Peyer's patch (tissue), 4 donors: ENCODE results near the gene ZNF668. TPM values are rescaled to one million over a fixed set of nuclear protein-coding genes. Genes with fewer than 3 reads are reported as not detected.

Experiments used
- DNase-seq, 3 donors: peaks; one replicate each; pipeline ENCODE4 v3.0.0-alpha.2; 2017 to 2019
- H3K27ac ChIP-seq, 4 donors: fragments of 200-600 bp; sonication (generic); one replicate each; pipeline ENCODE4 v1.5.1; 2016 to 2019
- H3K27me3 ChIP-seq, 2 donors: fragments of 200-600 bp; sonication (generic); one replicate each; pipeline ENCODE4 v1.5.1; 2019
- H3K36me3 ChIP-seq, 3 donors: fragments of 200-600 bp; sonication (generic); one replicate each; pipeline ENCODE4 v1.5.1; 2016 to 2019
- H3K4me1 ChIP-seq, 4 donors: fragments of 200-600 bp; sonication (generic); one replicate each; pipeline ENCODE4 v1.5.1; 2016 to 2019
- H3K4me3 ChIP-seq, 4 donors: fragments of 200-600 bp; sonication (generic); 1 replicate in 3 of 4; 2 replicates in 1 of 4; pipeline ENCODE4 v1.5.1; 2016 to 2019; ENCODE audit warnings: mild to moderate bottlenecking in 1 of 4
- H3K9me3 ChIP-seq, 4 donors: fragments of 200-600 bp; sonication (generic); one replicate each; pipeline ENCODE4 v1.5.1; 2016 to 2019; ENCODE audit warnings: mild to moderate bottlenecking in 1 of 4
- POLR2A ChIP-seq, 2 donors: fragments of 450-650 bp; IDR thresholded peaks; one replicate each; pipeline ENCODE4 v1.5.1; 2017; ENCODE audit warnings: antibody characterized with exemption in 2 of 2, mild to moderate bottlenecking in 2 of 2, moderate library complexity in 2 of 2
- total RNA-seq, 4 donors: library from RNA; depleted of rRNA; stranded (reverse); fragments of >200 nt; gene quantifications; one replicate each; pipeline ENCODE4 v1.1.0, GENCODE V29; 2016
- TF ChIP-seq, protein P1 (sequence below), 6 experiments: fragments of 450-650 bp in 4 of 6; fragments of 200-600 bp in 2 of 6; sonication (generic) in 1 of 6; IDR thresholded peaks; one replicate each; pipeline ENCODE4 v1.5.1; 2017 to 2019; ENCODE audit warnings: antibody characterized with exemption in 6 of 6, mild to moderate bottlenecking in 3 of 6, moderate library complexity in 1 of 6

ZNF668 gene
- total RNA-seq, 4 donors from 2014 or later: 3.3 to 17.2 (median 11.4) TPM

GRCh38 chr16:31077024-31077423 lies 3.0 kb upstream of the ZNF668 start:
- Histone ChIP-seq H3K4me1 (peaks cover 1 to 30% (median 5%) of the 10 kb centered on the region in 4 donors), H3K27ac (no peak overlapping the region), H3K36me3 (peaks cover 0 to 57% (median 0%) of the 10 kb centered on the region in 3 donors), H3K4me3 (no peak overlapping the region), H3K9me3 (no peaks in the 10 kb centered on the region), H3K27me3 (no peaks in the 10 kb centered on the region)
- TF ChIP-seq POLR2A (IDR thresholded peaks at IDR 0.05): no peak
- no peak for DNase-seq

DNA sequence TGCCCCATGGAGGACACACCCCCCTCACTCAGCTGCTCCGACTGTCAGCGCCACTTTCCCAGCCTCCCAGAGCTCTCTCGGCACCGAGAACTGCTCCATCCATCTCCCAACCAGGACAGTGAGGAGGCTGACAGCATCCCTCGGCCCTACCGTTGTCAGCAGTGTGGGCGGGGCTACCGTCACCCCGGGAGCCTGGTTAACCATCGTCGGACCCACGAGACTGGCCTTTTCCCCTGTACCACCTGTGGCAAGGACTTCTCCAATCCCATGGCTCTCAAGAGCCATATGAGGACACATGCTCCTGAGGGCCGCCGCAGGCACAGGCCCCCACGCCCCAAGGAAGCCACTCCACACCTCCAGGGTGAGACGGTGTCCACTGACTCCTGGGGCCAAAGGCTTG lies 2.3 kb upstream of the ZNF668 start:
- Histone ChIP-seq H3K9me3 (no peaks in the 10 kb centered on the region), H3K27me3 (no peaks in the 10 kb centered on the region), H3K27ac (no peak overlapping the region), H3K36me3 (peaks cover 0 to 52% (median 0%) of the 10 kb centered on the region in 3 donors), H3K4me1 (peaks cover 4 to 30% (median 6%) of the 10 kb centered on the region in 4 donors), H3K4me3 (no peak overlapping the region)
- no peak for DNase-seq
- TF ChIP-seq, protein P1, sequence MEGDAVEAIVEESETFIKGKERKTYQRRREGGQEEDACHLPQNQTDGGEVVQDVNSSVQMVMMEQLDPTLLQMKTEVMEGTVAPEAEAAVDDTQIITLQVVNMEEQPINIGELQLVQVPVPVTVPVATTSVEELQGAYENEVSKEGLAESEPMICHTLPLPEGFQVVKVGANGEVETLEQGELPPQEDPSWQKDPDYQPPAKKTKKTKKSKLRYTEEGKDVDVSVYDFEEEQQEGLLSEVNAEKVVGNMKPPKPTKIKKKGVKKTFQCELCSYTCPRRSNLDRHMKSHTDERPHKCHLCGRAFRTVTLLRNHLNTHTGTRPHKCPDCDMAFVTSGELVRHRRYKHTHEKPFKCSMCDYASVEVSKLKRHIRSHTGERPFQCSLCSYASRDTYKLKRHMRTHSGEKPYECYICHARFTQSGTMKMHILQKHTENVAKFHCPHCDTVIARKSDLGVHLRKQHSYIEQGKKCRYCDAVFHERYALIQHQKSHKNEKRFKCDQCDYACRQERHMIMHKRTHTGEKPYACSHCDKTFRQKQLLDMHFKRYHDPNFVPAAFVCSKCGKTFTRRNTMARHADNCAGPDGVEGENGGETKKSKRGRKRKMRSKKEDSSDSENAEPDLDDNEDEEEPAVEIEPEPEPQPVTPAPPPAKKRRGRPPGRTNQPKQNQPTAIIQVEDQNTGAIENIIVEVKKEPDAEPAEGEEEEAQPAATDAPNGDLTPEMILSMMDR (IDR thresholded peaks at IDR 0.05): no peak
- no peak for TF ChIP-seq POLR2A (IDR thresholded peaks at IDR 0.05)

DNA sequence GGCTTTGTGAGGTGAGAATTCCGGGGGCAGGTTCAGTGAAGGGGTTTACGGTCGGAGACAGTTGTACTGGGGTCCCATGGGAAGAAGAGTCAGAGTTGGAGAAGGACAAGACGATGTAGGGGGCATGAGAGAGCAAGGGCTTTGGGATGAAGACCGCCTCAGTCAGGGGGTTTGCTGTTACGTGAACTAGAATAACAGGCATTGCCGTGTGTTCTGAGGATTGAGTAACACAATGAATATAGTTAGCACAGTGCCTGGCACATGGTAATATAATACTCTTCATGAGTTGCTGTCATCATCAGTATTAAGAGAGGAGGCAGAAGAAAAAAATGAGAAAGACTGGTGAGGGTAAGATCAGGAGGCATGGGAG lies 759 bp upstream of the ZNF668 start:
- peak overlapping the region; percentile 89 to 96 (median 95) for H3K27ac ChIP-seq
- peaks cover 4 to 30% (median 6%) of the 10 kb centered on the region in 4 donors for H3K4me1 ChIP-seq
- H3K9me3 ChIP-seq: no peaks in the 10 kb centered on the region
- peak overlapping the region; percentile 76 to 96 (median 93) for H3K4me3 ChIP-seq
- DNase-seq: no peak
- TF ChIP-seq POLR2A (IDR thresholded peaks at IDR 0.05): no peak
- TF ChIP-seq, protein P1 (IDR thresholded peaks at IDR 0.05): no peak
- no peaks in the 10 kb centered on the region for H3K27me3 ChIP-seq
- H3K36me3 ChIP-seq: peaks cover 0 to 38% (median 0%) of the 10 kb centered on the region in 3 donors

GRCh38 chr16:31073142-31073969 lies 684 bp downstream of the ZNF668 start:
- no peaks in the 10 kb centered on the region for H3K27me3 ChIP-seq

GRCh38 chr16:31072540-31073141 lies 1.4 kb downstream of the ZNF668 start:
- Histone ChIP-seq H3K4me3 (peak overlapping the region; percentile 76 to 96 (median 93)), H3K27ac (peak overlapping the region; percentile 89 to 96 (median 95)), H3K36me3 (peaks cover 0 to 16% (median 0%) of the 10 kb centered on the region in 3 donors), H3K9me3 (no peaks in the 10 kb centered on the region), H3K27me3 (no peaks in the 10 kb centered on the region), H3K4me1 (peaks cover 4 to 30% (median 6%) of the 10 kb centered on the region in 4 donors)
- DNase-seq: peak; percentile 33 to 67 (median 49)
- no peak for TF ChIP-seq POLR2A (IDR thresholded peaks at IDR 0.05)
- TF ChIP-seq, protein P1 (IDR thresholded peaks at IDR 0.05): peak in 1 of 6 experiments; percentile 4

More at GRCh38 chr16:31073142-31073969, 684 bp downstream of the ZNF668 start:
- Histone ChIP-seq H3K36me3 (peaks cover 0 to 23% (median 0%) of the 10 kb centered on the region in 3 donors), H3K4me3 (peak overlapping the region; percentile 76 to 96 (median 93)), H3K27ac (peak overlapping the region; percentile 89 to 96 (median 95)), H3K9me3 (no peaks in the 10 kb centered on the region), H3K4me1 (peaks cover 4 to 30% (median 6%) of the 10 kb centered on the region in 4 donors)
- TF ChIP-seq POLR2A (IDR thresholded peaks at IDR 0.05): peak in 1 of 2 donors; percentile 7
- TF ChIP-seq, protein P1 (IDR thresholded peaks at IDR 0.05): peak in 1 of 6 experiments; percentile 8
- DNase-seq: peak; percentile 92 to 97 (median 94)
